Measurements from ENCODE around the gene SERPINB3.

SERPINB3 gene

GRCh38 chr18:63637703-63638102, 24.0 kb downstream of the SERPINB3 start:
- Histone ChIP-seq H3K4me1 (ENCODE audit: control insufficient read depth, low read length) (no peaks in the 10 kb centered on the region), H3K9me2 (replicated peaks; ENCODE audit: control insufficient read depth, low read length) (no peaks in the 10 kb centered on the region), H3K79me2 (ENCODE audit: control insufficient read depth, low read length) (no peaks in the 10 kb centered on the region), H3K27ac (ENCODE audit: low read depth, low read length) (no peak overlapping the region), H3K27me3 (ENCODE audit: control insufficient read depth, low read length) (no peaks in the 10 kb centered on the region), H3K9me3 (ENCODE audit: control insufficient read depth, insufficient read depth, low read length) (no peaks in the 10 kb centered on the region), H4K20me1 (ENCODE audit: control insufficient read depth, insufficient read depth, low read depth, low read length) (no peaks in the 10 kb centered on the region), H3K36me3 (ENCODE audit: control insufficient read depth, low read length) (no peaks in the 10 kb centered on the region), H3K4me3 (ENCODE audit: low read length) (no peak overlapping the region), H3K4me2 (ENCODE audit: low read length) (no peak overlapping the region), H3F3A (ENCODE audit: control insufficient read depth, insufficient read depth) (no peaks in the 10 kb centered on the region)
- TF ChIP-seq, protein P1, sequence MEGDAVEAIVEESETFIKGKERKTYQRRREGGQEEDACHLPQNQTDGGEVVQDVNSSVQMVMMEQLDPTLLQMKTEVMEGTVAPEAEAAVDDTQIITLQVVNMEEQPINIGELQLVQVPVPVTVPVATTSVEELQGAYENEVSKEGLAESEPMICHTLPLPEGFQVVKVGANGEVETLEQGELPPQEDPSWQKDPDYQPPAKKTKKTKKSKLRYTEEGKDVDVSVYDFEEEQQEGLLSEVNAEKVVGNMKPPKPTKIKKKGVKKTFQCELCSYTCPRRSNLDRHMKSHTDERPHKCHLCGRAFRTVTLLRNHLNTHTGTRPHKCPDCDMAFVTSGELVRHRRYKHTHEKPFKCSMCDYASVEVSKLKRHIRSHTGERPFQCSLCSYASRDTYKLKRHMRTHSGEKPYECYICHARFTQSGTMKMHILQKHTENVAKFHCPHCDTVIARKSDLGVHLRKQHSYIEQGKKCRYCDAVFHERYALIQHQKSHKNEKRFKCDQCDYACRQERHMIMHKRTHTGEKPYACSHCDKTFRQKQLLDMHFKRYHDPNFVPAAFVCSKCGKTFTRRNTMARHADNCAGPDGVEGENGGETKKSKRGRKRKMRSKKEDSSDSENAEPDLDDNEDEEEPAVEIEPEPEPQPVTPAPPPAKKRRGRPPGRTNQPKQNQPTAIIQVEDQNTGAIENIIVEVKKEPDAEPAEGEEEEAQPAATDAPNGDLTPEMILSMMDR (IDR thresholded peaks at IDR 0.05; ENCODE audit: low read depth, low read length, poor library complexity, severe bottlenecking) = no peak
- TF ChIP-seq EZH2phosphoT487 (IDR thresholded peaks at IDR 0.05; ENCODE audit: borderline replicate concordance, low read length) = no peak

DNA sequence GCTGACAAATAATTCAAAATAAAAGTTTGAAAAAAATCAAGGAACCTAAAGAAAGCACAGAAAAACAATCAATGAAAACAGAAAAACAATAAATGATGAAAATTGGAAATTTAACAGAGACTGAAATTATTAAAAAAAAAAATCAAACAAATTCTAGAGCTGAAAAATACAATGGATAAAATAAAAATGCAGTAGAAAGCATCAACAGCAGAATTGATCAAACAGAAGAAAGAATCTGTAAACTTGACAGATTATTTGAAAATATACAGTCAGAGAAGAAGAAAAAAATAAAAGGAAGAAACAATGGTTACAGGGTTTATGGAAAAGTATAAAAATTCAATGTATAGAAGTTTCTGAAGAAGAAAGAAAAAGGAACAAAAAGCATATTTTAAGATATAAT, 33.9 kb downstream of the SERPINB3 start:
- no peaks in the 10 kb centered on the region for H3K4me1 ChIP-seq (ENCODE audit: control insufficient read depth, low read length)
- TF ChIP-seq EZH2phosphoT487 (IDR thresholded peaks at IDR 0.05; ENCODE audit: borderline replicate concordance, low read length) = no peak
- TF ChIP-seq, protein P1 (IDR thresholded peaks at IDR 0.05; ENCODE audit: low read depth, low read length, poor library complexity, severe bottlenecking) = no peak
- no peak overlapping the region for H3K4me3 ChIP-seq (ENCODE audit: low read length)
- H3K9me3 ChIP-seq (ENCODE audit: control insufficient read depth, insufficient read depth, low read length) = peaks cover 36% of the 10 kb centered on the region
- H4K20me1 ChIP-seq (ENCODE audit: control insufficient read depth, insufficient read depth, low read depth, low read length) = no peaks in the 10 kb centered on the region
- no peaks in the 10 kb centered on the region for H3K27me3 ChIP-seq (ENCODE audit: control insufficient read depth, low read length)
- H3K36me3 ChIP-seq (ENCODE audit: control insufficient read depth, low read length) = no peaks in the 10 kb centered on the region
- no peaks in the 10 kb centered on the region for H3F3A ChIP-seq (ENCODE audit: control insufficient read depth, insufficient read depth)
- no peaks in the 10 kb centered on the region for H3K9me2 ChIP-seq (replicated peaks; ENCODE audit: control insufficient read depth, low read length)
- no peak overlapping the region for H3K4me2 ChIP-seq (ENCODE audit: low read length)
- H3K79me2 ChIP-seq (ENCODE audit: control insufficient read depth, low read length) = no peaks in the 10 kb centered on the region
- H3K27ac ChIP-seq (ENCODE audit: low read depth, low read length) = no peak overlapping the region

DNA sequence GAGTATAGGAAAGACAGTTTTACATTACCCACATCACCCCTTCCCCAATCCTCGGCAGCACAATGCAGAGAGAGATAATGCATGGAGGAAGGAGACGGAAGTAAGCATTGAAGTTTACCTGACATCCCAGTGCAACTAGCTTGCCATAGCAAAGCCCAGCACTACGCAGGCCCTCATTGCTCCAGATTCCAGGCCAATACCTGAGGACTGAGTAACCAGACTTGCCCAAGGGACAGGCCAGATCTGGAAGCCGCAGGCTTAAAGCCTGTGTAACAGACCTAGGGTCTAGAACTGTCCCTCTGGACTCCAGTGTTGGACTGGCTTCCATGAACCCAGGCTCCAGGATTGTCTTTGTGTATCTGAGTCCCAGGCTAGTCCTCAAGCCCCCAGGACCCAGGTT, 35.3 kb downstream of the SERPINB3 start:
- TF ChIP-seq, protein P1 (IDR thresholded peaks at IDR 0.05; ENCODE audit: low read depth, low read length, poor library complexity, severe bottlenecking) = no peak
- TF ChIP-seq EZH2phosphoT487 (IDR thresholded peaks at IDR 0.05; ENCODE audit: borderline replicate concordance, low read length) = no peak
- Histone ChIP-seq H3K36me3 (ENCODE audit: control insufficient read depth, low read length) (no peaks in the 10 kb centered on the region), H3K4me2 (ENCODE audit: low read length) (no peak overlapping the region), H3K4me1 (ENCODE audit: control insufficient read depth, low read length) (no peaks in the 10 kb centered on the region), H3K9me3 (ENCODE audit: control insufficient read depth, insufficient read depth, low read length) (peaks cover 36% of the 10 kb centered on the region), H3K27ac (ENCODE audit: low read depth, low read length) (no peak overlapping the region), H4K20me1 (ENCODE audit: control insufficient read depth, insufficient read depth, low read depth, low read length) (no peaks in the 10 kb centered on the region), H3K27me3 (ENCODE audit: control insufficient read depth, low read length) (no peaks in the 10 kb centered on the region), H3K4me3 (ENCODE audit: low read length) (no peak overlapping the region), H3K9me2 (replicated peaks; ENCODE audit: control insufficient read depth, low read length) (no peaks in the 10 kb centered on the region), H3F3A (ENCODE audit: control insufficient read depth, insufficient read depth) (no peaks in the 10 kb centered on the region), H3K79me2 (ENCODE audit: control insufficient read depth, low read length) (no peaks in the 10 kb centered on the region)

DNA sequence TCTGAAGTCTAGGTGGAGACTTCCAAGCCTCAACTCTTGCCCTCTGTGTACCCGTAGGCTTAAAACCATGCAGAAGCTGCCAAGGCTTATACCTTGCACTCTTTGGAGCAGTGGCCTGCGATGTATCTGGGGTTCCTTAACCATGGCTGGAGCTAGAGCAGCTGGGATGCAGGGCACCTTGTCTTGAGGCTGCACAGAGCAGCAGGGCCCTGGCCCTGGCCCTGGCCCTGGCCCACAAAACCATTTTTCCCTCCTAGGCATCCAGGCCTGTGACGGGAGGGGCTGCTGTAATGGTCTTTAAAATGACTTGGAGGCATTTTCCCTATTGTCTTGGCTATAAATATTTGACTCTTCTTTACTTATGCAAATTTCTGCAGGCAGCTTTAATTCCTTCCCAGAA, 36.8 kb downstream of the SERPINB3 start:
- Histone ChIP-seq H4K20me1 (ENCODE audit: control insufficient read depth, insufficient read depth, low read depth, low read length) (no peaks in the 10 kb centered on the region), H3K9me2 (replicated peaks; ENCODE audit: control insufficient read depth, low read length) (no peaks in the 10 kb centered on the region), H3K4me1 (ENCODE audit: control insufficient read depth, low read length) (no peaks in the 10 kb centered on the region), H3K36me3 (ENCODE audit: control insufficient read depth, low read length) (no peaks in the 10 kb centered on the region), H3K79me2 (ENCODE audit: control insufficient read depth, low read length) (no peaks in the 10 kb centered on the region), H3K4me3 (ENCODE audit: low read length) (no peak overlapping the region), H3K9me3 (ENCODE audit: control insufficient read depth, insufficient read depth, low read length) (peaks cover 36% of the 10 kb centered on the region), H3F3A (ENCODE audit: control insufficient read depth, insufficient read depth) (no peaks in the 10 kb centered on the region), H3K27me3 (ENCODE audit: control insufficient read depth, low read length) (no peaks in the 10 kb centered on the region), H3K4me2 (ENCODE audit: low read length) (no peak overlapping the region), H3K27ac (ENCODE audit: low read depth, low read length) (no peak overlapping the region)
- TF ChIP-seq, protein P1 (IDR thresholded peaks at IDR 0.05; ENCODE audit: low read depth, low read length, poor library complexity, severe bottlenecking) = no peak
- TF ChIP-seq EZH2phosphoT487 (IDR thresholded peaks at IDR 0.05; ENCODE audit: borderline replicate concordance, low read length) = no peak
